Measurements from ENCODE around the gene FSTL4. TPM values are rescaled to one million over a fixed set of nuclear protein-coding genes. Genes with fewer than 3 reads are reported as not detected.

FSTL4 gene
- total RNA-seq, 4 donors from 2014 or later, result 0.27 TPM; not detected in 3

DNA sequence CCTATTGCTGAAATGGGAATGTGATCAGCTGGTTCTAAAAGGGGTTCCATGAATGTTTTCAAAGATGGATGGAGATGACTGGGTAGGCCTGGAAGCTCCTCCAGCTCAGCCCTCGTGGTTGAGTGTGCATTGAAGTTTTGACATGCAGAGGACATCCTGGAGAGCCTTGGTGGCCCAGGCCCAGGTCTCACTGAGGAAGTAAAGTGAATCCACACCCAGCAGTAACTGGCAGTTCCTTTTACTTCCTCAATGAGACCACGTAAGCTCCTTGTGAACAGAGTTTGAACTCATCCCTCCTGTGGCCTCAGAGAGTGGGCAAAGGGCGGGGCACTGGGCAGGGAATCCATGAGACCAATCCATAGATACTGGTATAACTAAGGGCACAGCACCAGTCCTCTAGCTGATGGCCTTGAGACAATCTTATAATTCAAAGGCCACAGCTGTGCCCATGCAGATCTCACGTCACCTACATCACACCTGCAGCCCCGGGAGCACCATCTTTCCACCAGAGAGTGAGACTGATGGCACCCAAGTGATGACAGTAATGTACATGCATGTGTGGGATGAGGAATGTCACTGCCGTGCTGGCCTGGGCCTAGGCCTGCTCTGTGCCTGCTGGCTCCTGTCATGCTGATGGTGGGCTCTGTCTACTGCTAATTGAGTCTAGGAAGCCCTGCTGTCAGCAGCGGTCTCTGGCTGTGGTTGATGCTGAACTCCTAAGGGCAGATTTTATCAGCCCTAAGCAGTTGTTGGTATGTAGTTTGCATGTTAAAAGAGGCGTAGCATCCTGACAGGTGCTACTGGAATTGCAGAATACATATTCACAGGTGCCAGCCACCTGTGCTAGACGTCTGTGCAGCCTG is 257.8 kb downstream of the FSTL4 start:
- Histone ChIP-seq H3K9me3 (no peaks in the 10 kb centered on the region), H3K4me3 (no peak overlapping the region), H3K27me3 (no peaks in the 10 kb centered on the region), H3K27ac (no peak overlapping the region), H3K36me3 (no peaks in the 10 kb centered on the region), H3K4me1 (no peaks in the 10 kb centered on the region)
- intact Hi-C loops (cut with DNase I; ENCODE audit: low total_unique reads), result no loop called here
- DNase-seq, result no peak
- no peak for TF ChIP-seq POLR2A (IDR thresholded peaks at IDR 0.05)
- TF ChIP-seq POLR2AphosphoS5 (IDR thresholded peaks at IDR 0.05), result no peak
- TF ChIP-seq, protein P1, sequence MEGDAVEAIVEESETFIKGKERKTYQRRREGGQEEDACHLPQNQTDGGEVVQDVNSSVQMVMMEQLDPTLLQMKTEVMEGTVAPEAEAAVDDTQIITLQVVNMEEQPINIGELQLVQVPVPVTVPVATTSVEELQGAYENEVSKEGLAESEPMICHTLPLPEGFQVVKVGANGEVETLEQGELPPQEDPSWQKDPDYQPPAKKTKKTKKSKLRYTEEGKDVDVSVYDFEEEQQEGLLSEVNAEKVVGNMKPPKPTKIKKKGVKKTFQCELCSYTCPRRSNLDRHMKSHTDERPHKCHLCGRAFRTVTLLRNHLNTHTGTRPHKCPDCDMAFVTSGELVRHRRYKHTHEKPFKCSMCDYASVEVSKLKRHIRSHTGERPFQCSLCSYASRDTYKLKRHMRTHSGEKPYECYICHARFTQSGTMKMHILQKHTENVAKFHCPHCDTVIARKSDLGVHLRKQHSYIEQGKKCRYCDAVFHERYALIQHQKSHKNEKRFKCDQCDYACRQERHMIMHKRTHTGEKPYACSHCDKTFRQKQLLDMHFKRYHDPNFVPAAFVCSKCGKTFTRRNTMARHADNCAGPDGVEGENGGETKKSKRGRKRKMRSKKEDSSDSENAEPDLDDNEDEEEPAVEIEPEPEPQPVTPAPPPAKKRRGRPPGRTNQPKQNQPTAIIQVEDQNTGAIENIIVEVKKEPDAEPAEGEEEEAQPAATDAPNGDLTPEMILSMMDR (IDR thresholded peaks at IDR 0.05), result no peak
- TF ChIP-seq EP300 (IDR thresholded peaks at IDR 0.05; ENCODE audit: low read depth), result no peak
- WGBS, 2 donors (ENCODE audit: low coverage in 1 of 2), result 20 to 71% methylated on average over 1 to 8 of the region's 9 CpGs
- in situ Hi-C loops (cut with MboI; ENCODE audit: low pct_ligation_motif_present in 1 of 4, low pct_unique_long_range_greater_than_20kb in 1 of 4, low sequenced_read_pairs in 3 of 4), result no loop called here

DNA sequence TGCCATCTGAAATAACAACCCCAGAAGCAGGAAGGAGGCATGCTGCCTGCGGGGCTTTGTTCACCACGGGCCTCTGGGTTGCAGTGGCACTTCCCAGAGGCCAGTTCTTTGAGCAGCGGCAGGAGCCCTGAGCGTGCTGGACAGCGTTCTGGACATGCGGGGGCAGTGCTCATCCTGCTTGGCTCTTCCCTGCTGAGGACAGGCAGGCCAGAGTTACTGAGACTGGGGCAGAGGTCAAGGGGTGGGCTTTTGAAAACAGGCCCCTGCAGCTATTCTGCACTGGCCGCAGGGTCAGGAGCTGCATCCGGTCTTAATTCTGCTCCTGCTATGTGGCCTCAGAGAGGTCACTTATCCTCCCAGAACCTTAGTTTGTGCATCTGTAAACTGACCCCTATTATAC is 258.6 kb downstream of the FSTL4 start:
- Histone ChIP-seq H3K4me1 (no peaks in the 10 kb centered on the region), H3K4me3 (no peak overlapping the region), H3K27me3 (no peaks in the 10 kb centered on the region), H3K9me3 (no peaks in the 10 kb centered on the region), H3K27ac (no peak overlapping the region), H3K36me3 (no peaks in the 10 kb centered on the region)
- in situ Hi-C loops (cut with MboI; ENCODE audit: low pct_ligation_motif_present in 1 of 4, low pct_unique_long_range_greater_than_20kb in 1 of 4, low sequenced_read_pairs in 3 of 4) (no loop called here), intact Hi-C loops (cut with DNase I; ENCODE audit: low total_unique reads) (no loop called here)
- DNase-seq, result no peak
- 78% methylated on average over 8 of the region's 8 CpGs; no CpG with 5 or more reads in 1 of the 2 donors for WGBS, 2 donors (ENCODE audit: low coverage in 1 of 2)
- TF ChIP-seq, protein P1 (IDR thresholded peaks at IDR 0.05), result no peak
- no peak for TF ChIP-seq POLR2AphosphoS5 (IDR thresholded peaks at IDR 0.05)
- TF ChIP-seq POLR2A (IDR thresholded peaks at IDR 0.05), result no peak
- no peak for TF ChIP-seq EP300 (IDR thresholded peaks at IDR 0.05; ENCODE audit: low read depth)

- H3K27ac ChIP-seq, result no peak overlapping the region
- H3K27me3 ChIP-seq, result peaks cover 19% of the 10 kb centered on the region
- DNase-seq, result no peak
- no peaks in the 10 kb centered on the region for H3K9me3 ChIP-seq
- in situ Hi-C loops (cut with MboI; ENCODE audit: low pct_ligation_motif_present in 1 of 4, low pct_unique_long_range_greater_than_20kb in 1 of 4, low sequenced_read_pairs in 3 of 4) (no loop called here), intact Hi-C loops (cut with DNase I; ENCODE audit: low total_unique reads) (no loop called here)
- WGBS, 2 donors (ENCODE audit: low coverage in 1 of 2), result 93% methylated on average over 4 of the region's 4 CpGs; no CpG with 5 or more reads in 1 of the 2 donors
- H3K36me3 ChIP-seq, result no peaks in the 10 kb centered on the region
- H3K4me3 ChIP-seq, result no peak overlapping the region
- no peak for TF ChIP-seq EP300 (IDR thresholded peaks at IDR 0.05; ENCODE audit: low read depth)
- TF ChIP-seq, protein P1 (IDR thresholded peaks at IDR 0.05), result no peak
- TF ChIP-seq POLR2AphosphoS5 (IDR thresholded peaks at IDR 0.05), result no peak
- TF ChIP-seq POLR2A (IDR thresholded peaks at IDR 0.05), result no peak
- H3K4me1 ChIP-seq, result no peaks in the 10 kb centered on the region
These were observed 263.9 kb downstream of the FSTL4 start for GRCh38 chr5:133348406-133348805.

GRCh38 chr5:133347039-133347438 is 265.3 kb downstream of the FSTL4 start:
- H3K4me1 ChIP-seq, result no peaks in the 10 kb centered on the region
- H3K4me3 ChIP-seq, result no peak overlapping the region
- in situ Hi-C loops (cut with MboI; ENCODE audit: low pct_ligation_motif_present in 1 of 4, low pct_unique_long_range_greater_than_20kb in 1 of 4, low sequenced_read_pairs in 3 of 4) (no loop called here), intact Hi-C loops (cut with DNase I; ENCODE audit: low total_unique reads) (no loop called here)
- TF ChIP-seq, protein P1 (IDR thresholded peaks at IDR 0.05), result peak in 2 of 5 experiments; percentile 19 to 22
- TF ChIP-seq POLR2A (IDR thresholded peaks at IDR 0.05), result no peak
- H3K27me3 ChIP-seq, result peaks cover 19% of the 10 kb centered on the region
- no peaks in the 10 kb centered on the region for H3K9me3 ChIP-seq
- 44 to 52% methylated on average over 4 to 6 of the region's 6 CpGs for WGBS, 2 donors (ENCODE audit: low coverage in 1 of 2)
- no peak overlapping the region for H3K27ac ChIP-seq
- DNase-seq, result no peak
- H3K36me3 ChIP-seq, result no peaks in the 10 kb centered on the region

All from transverse colon (tissue), 4 donors.